IMR-90 (cell line): ENCODE results near the gene CWH43. TPM values are rescaled to one million over a fixed set of nuclear protein-coding genes. Genes with fewer than 3 reads are reported as not detected.
"Not testable (repeated sequence)": the region's sequence is repeated elsewhere in the genome, so short reads cannot be mapped to it uniquely, and the experiment has no call there.

Source experiments
- ATAC-seq: fragments of 200-7000 bp; cut with Tn5 transposase; 2 replicates; pipeline ENCODE4 v1.9.1; 2020; ENCODE audit warnings: low read depth, mild to moderate bottlenecking, moderate library complexity
- BruUV-seq: library from RNA; stranded (reverse); fragments of 400-500 nt; replicated peaks from 2 replicates; lab custom pipeline; 2021; lab: Mats Ljungman, UMichigan
- CTCF ChIA-PET: fragments of 300-600 bp; formaldehyde crosslinking; extraction: SDS; loops from one replicate; lab custom pipeline; 2021; ENCODE audit warnings: antibody characterized with exemption; lab: Yijun Ruan, JAX
- POLR2A ChIA-PET: fragments of 300-600 bp; sonication (Branson Sonifier 250); formaldehyde crosslinking; loops from one replicate; lab custom pipeline; 2022; ENCODE audit warnings: antibody characterized with exemption; ENCODE audit not compliant: unreplicated experiment; lab: Charles Lee
- DNase-seq: peaks from one replicate; pipeline ENCODE4 v3.0.0; 2013
- H2AFZ ChIP-seq: replicated peaks from 2 replicates; pipeline ENCODE3; 2013; ENCODE audit warnings: low read length, mild to moderate bottlenecking; ENCODE audit not compliant: poor library complexity
- H2AK5ac ChIP-seq: 2 replicates; pipeline ENCODE4 v1.6.1; 2013; ENCODE audit warnings: low read depth, low read length, inconsistent platforms
- H2AK9ac ChIP-seq: replicated peaks from 2 replicates; pipeline ENCODE3; 2013; ENCODE audit warnings: mild to moderate bottlenecking, low read depth, low read length, moderate library complexity; ENCODE audit not compliant: poor library complexity
- H2BK120ac ChIP-seq: 2 replicates; pipeline ENCODE4 v1.6.1; 2013; ENCODE audit warnings: low read depth, low read length, inconsistent platforms
- H2BK15ac ChIP-seq: 3 replicates; pipeline ENCODE4 v1.6.1; 2013; ENCODE audit warnings: low read depth, low read length, inconsistent platforms
- H2BK20ac ChIP-seq: 2 replicates; pipeline ENCODE4 v1.6.1; 2013; ENCODE audit warnings: low read depth, mild to moderate bottlenecking, inconsistent platforms, low read length, moderate library complexity
- H2BK5ac ChIP-seq: 2 replicates; pipeline ENCODE4 v1.6.1; 2013; ENCODE audit warnings: mild to moderate bottlenecking, low read depth, low read length, inconsistent platforms; ENCODE audit not compliant: poor library complexity, severe bottlenecking
- H3K14ac ChIP-seq: replicated peaks from 2 replicates; pipeline ENCODE4 v1.6.1; 2013; ENCODE audit warnings: low read depth, low read length, inconsistent platforms
- H3K18ac ChIP-seq: 2 replicates; pipeline ENCODE4 v1.6.1; 2013; ENCODE audit warnings: low read depth, low read length, control low read depth
- H3K23ac ChIP-seq: 2 replicates; pipeline ENCODE4 v1.6.1; 2013; ENCODE audit warnings: low read depth, low read length, inconsistent platforms
- H3K27ac ChIP-seq: 2 replicates; pipeline ENCODE4 v1.5.1; 2013; ENCODE audit warnings: mild to moderate bottlenecking, control low read depth, low read length; ENCODE audit not compliant: insufficient read depth
- H3K27me3 ChIP-seq: 2 replicates; pipeline ENCODE4 v1.6.1; 2013; ENCODE audit warnings: low read length; ENCODE audit not compliant: control insufficient read depth, insufficient read depth
- H3K36me3 ChIP-seq: 2 replicates; pipeline ENCODE4 v1.6.1; 2013; ENCODE audit warnings: low read length, mixed read lengths; ENCODE audit not compliant: control insufficient read depth, insufficient read depth
- H3K4ac ChIP-seq: 2 replicates; pipeline ENCODE4 v1.6.1; 2013; ENCODE audit warnings: low read depth, low read length, inconsistent platforms
- H3K4me1 ChIP-seq: 2 replicates; pipeline ENCODE4 v1.6.1; 2013; ENCODE audit warnings: low read length, mixed read lengths; ENCODE audit not compliant: control insufficient read depth, insufficient read depth
- H3K4me2 ChIP-seq: 2 replicates; pipeline ENCODE4 v1.6.1; 2013; ENCODE audit warnings: low read depth, mild to moderate bottlenecking, control low read depth, low read length, moderate library complexity
- H3K4me3 ChIP-seq: 2 replicates; pipeline ENCODE4 v1.5.1; 2013; ENCODE audit warnings: low read depth, mild to moderate bottlenecking, control low read depth, low read length, moderate library complexity; ENCODE audit not compliant: insufficient read depth
- H3K56ac ChIP-seq: 2 replicates; pipeline ENCODE4 v1.6.1; 2013; ENCODE audit warnings: low read length, inconsistent platforms; ENCODE audit not compliant: insufficient read depth; ENCODE audit errors: extremely low read depth
- H3K79me1 ChIP-seq, 2 experiments: 2 replicates each; pipeline ENCODE4 v1.6.1; 2013; ENCODE audit warnings: low read length in 2 of 2, inconsistent platforms in 1 of 2, low read depth in 1 of 2
- H3K9ac ChIP-seq: 2 replicates; pipeline ENCODE4 v1.6.1; 2013; ENCODE audit warnings: low read depth, low read length, control low read depth
- H3K9me1 ChIP-seq: 2 replicates; pipeline ENCODE4 v1.6.1; 2013; ENCODE audit warnings: low read length, inconsistent platforms; ENCODE audit not compliant: insufficient read depth
- H3K9me3 ChIP-seq: 2 replicates; pipeline ENCODE4 v1.6.1; 2013; ENCODE audit warnings: low read length; ENCODE audit not compliant: control insufficient read depth, insufficient read depth
- H4K20me1 ChIP-seq: 2 replicates; pipeline ENCODE4 v1.6.1; 2013; ENCODE audit warnings: low read length, inconsistent platforms; ENCODE audit not compliant: insufficient read depth
- H4K5ac ChIP-seq: 2 replicates; pipeline ENCODE4 v1.6.1; 2013; ENCODE audit warnings: mild to moderate bottlenecking, low read depth, low read length, control low read depth
- H4K8ac ChIP-seq, 2 experiments: 2 replicates each; pipeline ENCODE4 v1.6.1; 2013; ENCODE audit warnings: low read depth in 2 of 2, low read length in 2 of 2, control low read depth in 1 of 2, inconsistent platforms in 1 of 2
- H4K91ac ChIP-seq: 2 replicates; pipeline ENCODE4 v1.6.1; 2013; ENCODE audit warnings: low read depth, low read length, inconsistent platforms; ENCODE audit not compliant: insufficient read depth
- WGBS, 2 experiments: methylation state at CpG; one replicate each; pipeline versions ENCODE4 v1.1.5 to v1.1.7; 2013; ENCODE audit warnings: missing lambda C conversion rate in 2 of 2; ENCODE audit not compliant: insufficient read length in 1 of 2; ENCODE audit errors: extremely low coverage in 2 of 2; 5-methylcytosine and 5-hydroxymethylcytosine counted together
- dilution Hi-C: fragments of 300-500 bp; cut with HindIII; formaldehyde crosslinking; loops from one replicate; pipeline ENCODE4 v1.14.3; 2018; ENCODE audit warnings: low sequenced_read_pairs; ENCODE audit not compliant: unreplicated experiment
- in situ Hi-C: fragments of 300-500 bp; cut with MboI; formaldehyde crosslinking; loops from 3 replicates; pipeline ENCODE4 v1.14.3; 2019; ENCODE audit warnings: low sequenced_read_pairs, inconsistent platforms, mixed read lengths
- intact Hi-C: fragments of 100-400 bp; cut with micrococcal nuclease; formaldehyde crosslinking; loops from 2 replicates; pipeline ENCODE4 v1.10.0; 2022
- polyA plus RNA-seq, 3 experiments: library from polyadenylated mRNA; depleted of rRNA; stranded (reverse); fragments of >200 nt; gene quantifications; 2 replicates each; pipeline ENCODE4 v1.2.3, GENCODE V29; 2012; ENCODE audit warnings: low replicate concordance in 1 of 3
- total RNA-seq: library from RNA; depleted of rRNA; stranded (reverse); fragments of >200 nt; gene quantifications from 2 replicates; pipeline ENCODE4 v1.2.3, GENCODE V29; 2012

Gene CWH43
- total and polyA plus RNA-seq, 2 of the 4 experiments (the other 2 are of a cell fraction) = not detected

DNA sequence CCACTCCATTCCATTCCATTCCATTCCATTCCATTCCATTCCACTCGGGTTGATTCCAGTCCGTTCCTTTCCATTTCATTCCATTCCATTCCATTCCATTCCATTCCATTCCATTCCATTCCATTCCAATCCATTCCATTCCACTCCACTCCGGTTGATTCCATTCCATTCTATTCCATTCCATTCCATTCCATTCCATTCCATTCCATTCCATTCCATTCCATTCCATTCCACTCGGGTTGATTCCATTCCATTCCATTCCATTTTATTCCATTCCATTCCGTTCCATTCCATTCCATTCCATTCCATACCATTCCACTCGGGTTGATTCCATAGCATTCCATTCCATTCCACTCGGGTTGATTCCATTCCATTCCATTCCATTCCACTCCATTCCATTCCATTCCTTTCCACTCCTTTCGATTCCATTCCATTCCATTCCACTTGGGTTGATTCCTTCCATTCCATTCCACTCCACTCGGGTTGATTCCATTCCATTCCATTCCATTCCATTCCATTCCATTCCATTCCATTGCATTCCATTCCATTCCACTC is 116.3 kb downstream of the CWH43 start:
- H2AFZ ChIP-seq, H4K91ac ChIP-seq, H2BK20ac ChIP-seq, H2AK5ac ChIP-seq, H3K23ac ChIP-seq, H3K4me1 ChIP-seq, H4K20me1 ChIP-seq, CTCF ChIA-PET, H4K5ac ChIP-seq, POLR2A ChIA-PET, intact Hi-C loops, H4K8ac ChIP-seq, H3K27ac ChIP-seq, H3K79me1 ChIP-seq, H3K14ac ChIP-seq, H3K4me2 ChIP-seq, H3K4me3 ChIP-seq, H3K27me3 ChIP-seq, dilution Hi-C loops, H2BK15ac ChIP-seq, H3K18ac ChIP-seq, H2BK120ac ChIP-seq, H3K9ac ChIP-seq, H2AK9ac ChIP-seq, H3K9me1 ChIP-seq, in situ Hi-C loops, H3K4ac ChIP-seq, H3K56ac ChIP-seq, BruUV-seq, H3K36me3 ChIP-seq: not testable (repeated sequence)
- DNase-seq = peak; percentile 50
- 48 to 100% methylated on average over 1 to 9 of the region's 9 CpGs for WGBS, 2 experiments
- Histone ChIP-seq H3K9me3 (peaks cover 29% of the 10 kb centered on the region), H2BK5ac (peak overlapping the region; percentile 42)
- peak; percentile 30 for ATAC-seq

DNA sequence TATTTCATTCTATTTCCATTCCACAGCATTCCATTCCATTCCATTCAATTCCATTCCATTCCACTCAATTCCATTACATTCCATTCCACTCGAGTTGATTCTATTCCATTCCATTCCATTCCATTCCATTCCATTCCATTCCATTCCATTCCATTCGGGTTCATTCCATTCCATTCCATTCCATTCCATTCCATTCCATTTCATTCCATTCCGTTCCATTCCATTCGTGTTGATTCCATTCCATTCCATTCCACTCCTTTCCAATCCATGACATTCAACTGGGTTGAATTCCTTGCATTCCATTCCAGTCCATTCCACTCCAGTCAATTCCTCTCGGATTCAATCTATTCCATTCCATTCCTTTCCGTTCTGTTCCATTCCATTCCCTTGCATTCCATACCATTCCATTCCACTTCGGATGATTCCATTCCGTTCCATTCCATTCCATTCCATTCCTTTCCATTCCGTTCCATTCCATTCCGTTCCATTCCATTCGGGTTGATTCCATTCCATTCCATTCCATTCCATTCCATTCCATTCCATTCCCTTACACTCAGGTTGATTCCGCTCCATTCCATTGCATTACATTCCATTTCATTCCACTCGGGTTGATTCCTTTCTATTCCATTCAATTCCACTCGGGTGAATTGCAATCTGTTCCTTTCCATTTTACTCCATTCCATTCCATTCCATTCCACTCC is 117.5 kb downstream of the CWH43 start:
- H3K14ac ChIP-seq, H2BK15ac ChIP-seq, H3K9me1 ChIP-seq, dilution Hi-C loops, H4K20me1 ChIP-seq, H3K9ac ChIP-seq, H3K4me2 ChIP-seq, in situ Hi-C loops, H2AK9ac ChIP-seq, H2AFZ ChIP-seq, H2BK120ac ChIP-seq, BruUV-seq, H3K79me1 ChIP-seq, H3K4me1 ChIP-seq, POLR2A ChIA-PET, H3K18ac ChIP-seq, CTCF ChIA-PET, H3K23ac ChIP-seq, H2BK20ac ChIP-seq, H3K56ac ChIP-seq, H4K91ac ChIP-seq, H3K36me3 ChIP-seq, H4K8ac ChIP-seq, H4K5ac ChIP-seq, H3K4me3 ChIP-seq, H3K4ac ChIP-seq, H2AK5ac ChIP-seq, intact Hi-C loops, H3K27me3 ChIP-seq, H3K27ac ChIP-seq, DNase-seq: not testable (repeated sequence)
- H3K9me3 ChIP-seq = peaks cover 30% of the 10 kb centered on the region
- H2BK5ac ChIP-seq = peak overlapping the region; percentile 0
- 0 out of 2 replicates have a peak, but pooled peaks have one; percentile 12 for ATAC-seq
- 51% methylated on average over 14 of the region's 14 CpGs; no CpG with 5 or more reads in 1 of the 2 experiments for WGBS, 2 experiments
